IPS-18a (cell line): ENCODE data around the gene SLC38A1.

Source experiments
- H3K27ac ChIP-seq: one replicate; pipeline ENCODE4 v1.5.1; 2013; ENCODE audit warnings: low read length
- H3K27me3 ChIP-seq: one replicate; pipeline ENCODE4 v1.6.1; 2013; ENCODE audit warnings: mild to moderate bottlenecking, low read length; ENCODE audit not compliant: control insufficient read depth, insufficient read depth
- H3K36me3 ChIP-seq: one replicate; pipeline ENCODE4 v1.6.1; 2013; ENCODE audit warnings: low read depth, low read length; ENCODE audit not compliant: control insufficient read depth
- H3K4me1 ChIP-seq: one replicate; pipeline ENCODE4 v1.6.1; 2013; ENCODE audit warnings: low read depth, low read length; ENCODE audit not compliant: control insufficient read depth
- H3K4me3 ChIP-seq: one replicate; pipeline ENCODE4 v1.5.1; 2013; ENCODE audit warnings: low read length
- H3K9ac ChIP-seq: one replicate; pipeline ENCODE4 v1.6.1; 2013; ENCODE audit warnings: mild to moderate bottlenecking, low read length, moderate library complexity
- H3K9me3 ChIP-seq: one replicate; pipeline ENCODE4 v1.6.1; 2013; ENCODE audit warnings: low read depth, low read length; ENCODE audit not compliant: control insufficient read depth

The SLC38A1 gene

DNA sequence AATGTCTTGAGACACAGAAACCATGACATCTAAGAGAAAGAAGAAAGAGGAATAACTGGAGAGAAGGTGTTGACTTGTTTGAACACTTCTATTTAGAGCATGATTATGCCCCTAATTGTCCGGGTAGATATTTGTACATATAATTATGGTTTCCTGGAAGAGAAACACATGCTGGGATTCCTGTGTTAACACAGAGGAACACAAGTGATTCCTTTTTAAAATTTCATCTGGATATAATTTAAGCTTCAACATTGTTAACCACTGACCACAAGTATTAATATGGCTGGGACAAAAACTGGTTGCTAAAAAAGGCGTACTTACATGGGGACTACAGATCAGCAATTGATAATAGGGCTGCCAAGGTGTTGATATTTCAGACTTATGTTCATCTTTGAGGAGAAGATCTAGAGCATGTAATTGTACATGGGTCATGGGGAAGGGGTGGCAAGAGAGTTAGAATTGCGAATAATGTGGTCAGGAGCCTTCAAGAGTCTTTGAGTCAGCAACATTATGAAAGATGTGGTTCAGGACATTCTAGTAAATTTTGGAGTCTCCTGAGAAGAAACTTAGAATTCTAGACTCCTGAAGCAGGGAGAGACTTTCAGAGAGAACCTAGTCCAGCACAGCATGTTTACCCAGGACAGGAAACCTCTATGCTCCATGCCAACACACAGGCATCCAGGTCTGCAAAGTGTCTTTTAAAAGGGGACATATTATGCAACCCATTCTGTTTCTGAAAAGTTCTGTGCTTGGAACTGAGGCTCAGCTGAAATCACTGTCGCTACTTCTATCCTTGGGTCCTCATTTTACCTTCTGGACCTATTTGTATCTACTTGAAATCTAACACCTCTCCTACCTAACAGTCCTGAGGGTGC lies 56.5 kb downstream of the SLC38A1 start:
- Histone ChIP-seq H3K36me3 (peaks cover 66% of the 10 kb centered on the region), H3K4me1 (peaks cover 4% of the 10 kb centered on the region), H3K27me3 (no peaks in the 10 kb centered on the region), H3K9ac (no peak overlapping the region), H3K27ac (no peak overlapping the region), H3K4me3 (no peak overlapping the region), H3K9me3 (no peaks in the 10 kb centered on the region)

DNA sequence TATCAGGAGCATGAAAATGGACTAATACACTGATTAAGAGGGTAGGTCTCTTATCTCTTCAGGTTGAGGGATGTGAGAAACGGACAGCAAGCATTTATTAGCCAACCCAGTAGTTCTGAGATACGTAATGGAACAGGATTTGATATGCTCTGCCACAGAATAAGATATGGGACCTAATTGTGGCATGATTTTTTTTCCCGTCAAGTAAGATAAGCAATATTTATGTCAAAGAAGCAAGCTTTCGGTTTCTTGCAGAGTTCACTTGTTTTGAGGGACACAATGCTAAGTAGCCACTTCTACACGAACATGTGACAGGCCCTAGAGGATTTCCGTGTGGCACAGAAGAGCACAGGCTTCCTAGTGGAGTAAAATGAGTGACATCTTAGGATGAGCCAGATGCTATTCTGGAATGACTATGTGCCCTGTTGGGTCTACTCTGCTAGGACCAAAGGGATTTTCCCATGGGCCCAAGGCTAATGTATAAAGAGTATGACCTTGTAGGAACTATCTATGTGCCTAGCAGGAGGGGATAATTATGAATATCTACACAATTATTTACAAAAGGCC lies 57.9 kb downstream of the SLC38A1 start:
- Histone ChIP-seq H3K27ac (no peak overlapping the region), H3K36me3 (peaks cover 71% of the 10 kb centered on the region), H3K9ac (no peak overlapping the region), H3K27me3 (no peaks in the 10 kb centered on the region), H3K9me3 (no peaks in the 10 kb centered on the region), H3K4me3 (no peak overlapping the region), H3K4me1 (peaks cover 4% of the 10 kb centered on the region)

DNA sequence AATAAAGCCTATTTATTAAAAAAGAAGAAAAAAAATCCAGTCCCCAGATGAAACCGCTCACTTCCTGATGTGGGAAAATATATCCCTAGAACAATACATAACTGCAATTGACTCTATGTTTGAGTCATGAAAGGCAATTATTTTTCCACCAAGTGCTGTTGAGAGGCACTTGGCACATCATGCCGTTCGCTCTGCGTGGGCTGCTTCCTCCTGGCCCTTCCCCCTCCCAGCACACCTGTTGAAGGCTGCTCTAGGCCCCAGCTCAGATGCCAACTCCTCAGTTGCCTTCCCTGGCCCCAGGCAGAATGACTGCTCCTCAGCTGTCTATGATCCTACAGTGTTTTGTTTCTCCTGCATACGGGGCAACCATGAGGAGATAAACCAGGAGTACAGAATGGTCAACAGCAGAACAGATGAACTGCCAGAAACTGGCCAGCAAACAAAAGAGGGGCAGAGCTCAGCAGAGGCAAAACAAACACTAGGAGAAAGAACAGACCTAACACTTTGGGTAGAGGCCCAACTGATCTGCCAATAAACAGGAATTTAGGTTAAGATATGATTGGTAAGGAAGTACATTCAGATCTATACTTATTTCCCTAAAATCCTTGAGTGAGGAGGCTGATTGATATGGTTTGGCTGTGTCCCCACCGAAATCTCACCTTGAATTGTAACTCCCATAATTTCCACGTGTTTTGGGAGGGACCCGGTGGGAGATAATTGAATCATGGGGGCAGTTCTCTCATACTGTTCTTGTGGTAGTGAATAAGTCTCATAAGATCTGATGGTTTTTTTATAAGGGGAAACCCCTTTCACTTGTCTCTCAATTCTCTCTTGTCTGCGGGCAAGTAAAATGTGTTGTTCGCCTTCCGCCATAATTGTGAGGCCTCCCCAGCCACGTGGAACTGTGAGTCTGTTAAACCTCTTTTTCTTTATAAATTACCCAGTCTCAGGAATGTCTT lies 58.6 kb downstream of the SLC38A1 start:
- H3K4me3 ChIP-seq, result no peak overlapping the region
- no peak overlapping the region for H3K27ac ChIP-seq
- H3K9ac ChIP-seq, result no peak overlapping the region
- no peaks in the 10 kb centered on the region for H3K27me3 ChIP-seq
- no peaks in the 10 kb centered on the region for H3K9me3 ChIP-seq
- peaks cover 4% of the 10 kb centered on the region for H3K4me1 ChIP-seq
- peaks cover 79% of the 10 kb centered on the region for H3K36me3 ChIP-seq

DNA sequence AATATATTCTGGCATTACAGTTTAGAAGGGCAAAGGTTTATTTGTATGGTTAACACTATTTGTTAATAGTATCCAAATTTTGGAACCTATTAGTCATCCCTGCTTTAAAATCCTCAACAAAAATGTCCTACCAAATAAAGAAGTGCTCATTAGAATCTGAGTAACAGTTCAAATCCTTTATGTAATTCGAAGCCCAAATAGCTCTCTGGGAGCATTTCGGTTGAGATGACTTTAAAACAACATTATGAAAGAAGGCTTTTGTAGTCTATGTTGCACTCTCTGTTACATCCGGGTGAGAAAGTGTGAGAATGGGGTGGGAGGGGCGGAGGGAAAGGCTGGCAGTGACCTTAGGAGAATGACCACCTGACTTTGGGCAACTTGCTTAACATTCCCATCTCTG lies 59.7 kb downstream of the SLC38A1 start:
- Histone ChIP-seq H3K27me3 (no peaks in the 10 kb centered on the region), H3K9ac (no peak overlapping the region), H3K36me3 (peaks cover 85% of the 10 kb centered on the region), H3K4me1 (peaks cover 4% of the 10 kb centered on the region), H3K9me3 (no peaks in the 10 kb centered on the region), H3K27ac (no peak overlapping the region), H3K4me3 (no peak overlapping the region)

DNA sequence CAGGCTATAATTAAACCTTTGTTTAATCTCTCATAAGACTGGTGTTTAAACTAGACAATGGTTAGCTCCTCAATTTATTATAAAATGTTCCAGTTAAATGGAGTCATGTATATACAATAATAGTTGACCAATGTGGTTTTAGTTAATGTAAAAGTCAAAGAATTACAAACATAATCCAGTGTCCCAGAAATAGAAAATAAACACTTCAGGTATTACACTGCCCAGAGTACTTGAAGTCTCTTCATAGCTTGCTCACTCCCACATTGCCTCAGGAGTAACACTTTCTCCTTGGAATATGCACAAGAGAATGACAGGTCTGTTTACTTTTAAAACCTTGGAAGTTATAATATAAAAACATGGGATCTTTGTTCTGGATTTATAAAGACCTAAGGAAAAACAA lies 60.5 kb downstream of the SLC38A1 start:
- peaks cover 86% of the 10 kb centered on the region for H3K36me3 ChIP-seq

DNA sequence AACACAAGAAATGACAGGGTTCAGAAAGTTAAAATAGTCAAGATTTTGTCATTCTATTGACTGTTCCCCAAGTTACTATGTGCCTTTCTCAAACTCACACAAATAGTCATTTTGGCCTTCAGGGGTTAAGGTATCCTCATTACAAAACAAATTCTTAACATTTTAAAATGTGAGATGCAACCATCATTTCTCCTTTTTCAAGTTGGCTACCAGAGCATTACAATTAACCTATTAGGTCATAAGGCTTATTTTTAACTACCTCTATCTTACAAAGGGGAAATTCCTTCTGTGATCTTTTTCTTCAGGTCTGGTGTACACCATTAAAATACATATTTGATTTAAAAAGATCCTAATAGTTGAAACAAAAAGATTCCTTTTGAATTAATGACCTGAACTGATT lies 61.2 kb downstream of the SLC38A1 start:
- peaks cover 4% of the 10 kb centered on the region for H3K4me1 ChIP-seq
- H3K4me3 ChIP-seq, result no peak overlapping the region
- no peaks in the 10 kb centered on the region for H3K9me3 ChIP-seq
- H3K36me3 ChIP-seq, result peaks cover 86% of the 10 kb centered on the region
- H3K9ac ChIP-seq, result no peak overlapping the region
- H3K27ac ChIP-seq, result no peak overlapping the region
- no peaks in the 10 kb centered on the region for H3K27me3 ChIP-seq

More for the DNA sequence above, 60.5 kb downstream of the SLC38A1 start:
- Histone ChIP-seq H3K4me3 (no peak overlapping the region), H3K27me3 (no peaks in the 10 kb centered on the region), H3K9me3 (no peaks in the 10 kb centered on the region), H3K27ac (no peak overlapping the region), H3K9ac (no peak overlapping the region), H3K4me1 (peaks cover 4% of the 10 kb centered on the region)

DNA sequence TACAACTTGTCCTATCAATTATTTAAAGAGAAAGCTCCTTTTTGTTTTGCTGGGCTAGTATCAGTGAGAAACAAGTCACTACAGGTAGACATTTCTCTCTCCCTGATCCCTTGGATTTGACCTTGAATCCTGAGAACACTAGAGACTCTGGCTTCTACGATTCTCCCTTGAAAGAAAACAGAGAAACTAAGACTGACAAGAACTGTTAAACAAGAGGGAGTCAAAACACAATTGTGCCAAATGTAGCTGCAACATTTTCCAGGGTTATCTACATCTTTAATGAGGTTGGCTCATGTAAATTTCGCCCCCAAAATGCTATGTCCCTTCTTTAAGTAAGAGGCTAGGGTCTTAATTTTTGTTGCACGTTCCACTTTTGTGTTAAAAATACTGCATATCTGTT lies 62.4 kb downstream of the SLC38A1 start:
- no peak overlapping the region for H3K4me3 ChIP-seq

DNA sequence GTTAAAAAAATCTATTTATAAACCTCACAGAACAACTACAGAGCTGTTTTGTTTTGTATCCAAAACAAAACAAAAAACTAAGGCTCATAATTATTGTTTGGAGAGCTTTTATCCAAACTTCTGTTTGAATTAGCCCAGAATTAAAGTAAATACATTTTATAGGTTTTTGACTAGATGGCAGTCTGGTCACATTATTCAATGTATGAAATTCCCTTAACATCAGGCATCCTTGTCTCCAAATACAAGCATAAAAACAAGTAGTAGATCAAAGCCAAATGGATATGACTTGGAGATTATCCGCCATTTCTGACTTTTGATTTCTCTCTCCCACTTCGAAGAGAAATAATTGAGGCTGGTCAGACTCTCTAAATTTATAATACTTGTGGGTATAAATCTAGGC lies 63.5 kb downstream of the SLC38A1 start:
- Histone ChIP-seq H3K4me3 (no peak overlapping the region), H3K9me3 (no peaks in the 10 kb centered on the region), H3K4me1 (peaks cover 3% of the 10 kb centered on the region), H3K27me3 (no peaks in the 10 kb centered on the region), H3K9ac (no peak overlapping the region), H3K36me3 (peaks cover 92% of the 10 kb centered on the region), H3K27ac (no peak overlapping the region)

More for the DNA sequence above, 62.4 kb downstream of the SLC38A1 start:
- Histone ChIP-seq H3K9me3 (no peaks in the 10 kb centered on the region), H3K4me1 (peaks cover 4% of the 10 kb centered on the region), H3K27me3 (no peaks in the 10 kb centered on the region), H3K27ac (no peak overlapping the region), H3K9ac (no peak overlapping the region), H3K36me3 (peaks cover 86% of the 10 kb centered on the region)

DNA sequence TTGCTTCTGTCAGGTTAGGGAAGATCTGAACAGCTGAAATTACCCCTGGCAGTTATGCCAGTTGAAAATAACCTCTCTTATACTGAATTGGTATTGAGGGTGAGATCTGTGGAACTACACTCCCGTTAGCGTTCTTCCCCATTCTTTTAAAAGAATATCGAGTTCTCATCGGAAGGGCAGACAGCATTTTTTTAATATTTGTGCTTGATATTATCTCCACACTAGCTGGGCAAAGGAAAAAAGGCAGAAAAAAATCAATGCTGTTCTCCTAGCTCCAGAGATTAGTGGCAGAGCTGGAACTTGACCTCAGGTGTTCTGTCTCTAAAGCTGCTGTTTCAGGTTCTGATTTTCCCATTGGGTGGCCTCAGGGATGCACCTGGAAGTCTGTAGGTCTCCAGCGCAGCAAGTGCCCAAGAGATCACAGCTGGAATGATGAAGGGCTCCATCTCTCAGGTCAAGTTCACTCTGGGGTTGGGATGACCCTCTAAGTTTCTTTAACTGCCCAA lies 67.5 kb downstream of the SLC38A1 start:
- Histone ChIP-seq H3K36me3 (peaks cover 99% of the 10 kb centered on the region), H3K4me3 (no peak overlapping the region), H3K27ac (no peak overlapping the region), H3K9me3 (peaks cover 16% of the 10 kb centered on the region), H3K4me1 (no peaks in the 10 kb centered on the region), H3K27me3 (no peaks in the 10 kb centered on the region), H3K9ac (no peak overlapping the region)

DNA sequence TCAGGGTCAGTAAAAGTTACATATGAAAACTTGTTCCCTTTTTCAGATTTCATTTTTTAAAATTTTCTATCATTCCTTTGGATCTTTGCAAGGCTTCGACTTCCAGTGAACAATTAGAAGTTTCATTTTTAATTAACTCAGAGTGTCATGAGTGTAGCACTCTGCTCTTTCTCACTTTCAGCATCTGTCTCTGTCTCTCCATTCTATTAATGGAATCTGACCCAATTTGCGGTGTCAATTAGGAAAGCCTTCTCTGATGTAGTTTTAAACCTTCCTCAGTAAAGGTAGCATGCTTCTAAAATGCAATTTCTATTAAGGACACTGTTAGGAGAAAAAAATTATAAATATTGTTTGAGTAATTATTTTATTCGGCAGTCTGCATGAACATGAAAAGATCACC lies 68.3 kb downstream of the SLC38A1 start:
- Histone ChIP-seq H3K27me3 (no peaks in the 10 kb centered on the region), H3K4me3 (no peak overlapping the region), H3K4me1 (no peaks in the 10 kb centered on the region), H3K27ac (no peak overlapping the region), H3K9me3 (peaks cover 24% of the 10 kb centered on the region), H3K9ac (no peak overlapping the region), H3K36me3 (peaks cover 99% of the 10 kb centered on the region)

DNA sequence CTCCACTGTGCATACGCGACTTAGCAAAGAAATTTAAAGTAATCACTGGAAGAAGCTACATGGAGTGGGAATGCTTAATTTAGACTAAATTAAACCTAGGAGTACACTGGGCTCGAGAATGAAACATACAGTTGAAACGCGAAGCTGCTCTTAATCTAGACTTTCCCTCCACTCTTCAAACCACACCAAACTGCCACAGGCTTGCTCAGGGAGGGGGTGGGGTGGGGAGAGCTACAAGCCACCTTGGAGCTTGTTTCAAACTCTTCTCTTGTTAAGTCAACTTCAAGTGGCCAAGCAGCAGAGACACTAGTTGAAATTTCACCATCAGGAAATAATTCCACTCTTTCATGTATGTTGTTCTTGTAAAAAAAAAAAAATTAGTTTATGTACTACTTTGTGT lies 69.9 kb downstream of the SLC38A1 start:
- no peaks in the 10 kb centered on the region for H3K4me1 ChIP-seq
- H3K4me3 ChIP-seq, result no peak overlapping the region
- no peaks in the 10 kb centered on the region for H3K27me3 ChIP-seq
- peaks cover 40% of the 10 kb centered on the region for H3K9me3 ChIP-seq
- H3K27ac ChIP-seq, result no peak overlapping the region
- peaks cover 99% of the 10 kb centered on the region for H3K36me3 ChIP-seq
- H3K9ac ChIP-seq, result no peak overlapping the region
